ENCODE measurements around the gene SLC34A1.

GRCh38 chr5:177364159-177364962 lies 19.9 kb upstream of the SLC34A1 start:
- no peak for TF ChIP-seq CREB1 (CRISPR knock-in tag; IDR thresholded peaks at IDR 0.05; ENCODE audit: low read depth)
- no peak for TF ChIP-seq CTCF (conservative IDR thresholded peaks at IDR 0.05; ENCODE audit: low read depth in 2 of 2)
- TF ChIP-seq POLR2AphosphoS5 (IDR thresholded peaks at IDR 0.05; ENCODE audit: low read depth) = no peak
- TF ChIP-seq EZH2 (IDR thresholded peaks at IDR 0.05; ENCODE audit: low read depth, unreplicated experiment) = no peak
- TF ChIP-seq, protein P1, sequence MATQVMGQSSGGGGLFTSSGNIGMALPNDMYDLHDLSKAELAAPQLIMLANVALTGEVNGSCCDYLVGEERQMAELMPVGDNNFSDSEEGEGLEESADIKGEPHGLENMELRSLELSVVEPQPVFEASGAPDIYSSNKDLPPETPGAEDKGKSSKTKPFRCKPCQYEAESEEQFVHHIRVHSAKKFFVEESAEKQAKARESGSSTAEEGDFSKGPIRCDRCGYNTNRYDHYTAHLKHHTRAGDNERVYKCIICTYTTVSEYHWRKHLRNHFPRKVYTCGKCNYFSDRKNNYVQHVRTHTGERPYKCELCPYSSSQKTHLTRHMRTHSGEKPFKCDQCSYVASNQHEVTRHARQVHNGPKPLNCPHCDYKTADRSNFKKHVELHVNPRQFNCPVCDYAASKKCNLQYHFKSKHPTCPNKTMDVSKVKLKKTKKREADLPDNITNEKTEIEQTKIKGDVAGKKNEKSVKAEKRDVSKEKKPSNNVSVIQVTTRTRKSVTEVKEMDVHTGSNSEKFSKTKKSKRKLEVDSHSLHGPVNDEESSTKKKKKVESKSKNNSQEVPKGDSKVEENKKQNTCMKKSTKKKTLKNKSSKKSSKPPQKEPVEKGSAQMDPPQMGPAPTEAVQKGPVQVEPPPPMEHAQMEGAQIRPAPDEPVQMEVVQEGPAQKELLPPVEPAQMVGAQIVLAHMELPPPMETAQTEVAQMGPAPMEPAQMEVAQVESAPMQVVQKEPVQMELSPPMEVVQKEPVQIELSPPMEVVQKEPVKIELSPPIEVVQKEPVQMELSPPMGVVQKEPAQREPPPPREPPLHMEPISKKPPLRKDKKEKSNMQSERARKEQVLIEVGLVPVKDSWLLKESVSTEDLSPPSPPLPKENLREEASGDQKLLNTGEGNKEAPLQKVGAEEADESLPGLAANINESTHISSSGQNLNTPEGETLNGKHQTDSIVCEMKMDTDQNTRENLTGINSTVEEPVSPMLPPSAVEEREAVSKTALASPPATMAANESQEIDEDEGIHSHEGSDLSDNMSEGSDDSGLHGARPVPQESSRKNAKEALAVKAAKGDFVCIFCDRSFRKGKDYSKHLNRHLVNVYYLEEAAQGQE (IDR thresholded peaks at IDR 0.05; ENCODE audit: unreplicated experiment) = no peak
- TF ChIP-seq JUNB (IDR thresholded peaks at IDR 0.05; ENCODE audit: unreplicated experiment) = no peak
- no peak for TF ChIP-seq EZH2phosphoT487 (IDR thresholded peaks at IDR 0.05; ENCODE audit: unreplicated experiment)
- no peak for TF ChIP-seq ZNF331 (CRISPR knock-in tag; IDR thresholded peaks at IDR 0.05; ENCODE audit: low read depth)
- TF ChIP-seq, protein P2, sequence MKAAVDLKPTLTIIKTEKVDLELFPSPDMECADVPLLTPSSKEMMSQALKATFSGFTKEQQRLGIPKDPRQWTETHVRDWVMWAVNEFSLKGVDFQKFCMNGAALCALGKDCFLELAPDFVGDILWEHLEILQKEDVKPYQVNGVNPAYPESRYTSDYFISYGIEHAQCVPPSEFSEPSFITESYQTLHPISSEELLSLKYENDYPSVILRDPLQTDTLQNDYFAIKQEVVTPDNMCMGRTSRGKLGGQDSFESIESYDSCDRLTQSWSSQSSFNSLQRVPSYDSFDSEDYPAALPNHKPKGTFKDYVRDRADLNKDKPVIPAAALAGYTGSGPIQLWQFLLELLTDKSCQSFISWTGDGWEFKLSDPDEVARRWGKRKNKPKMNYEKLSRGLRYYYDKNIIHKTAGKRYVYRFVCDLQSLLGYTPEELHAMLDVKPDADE (IDR thresholded peaks at IDR 0.05) = no peak
- TF ChIP-seq STAT1 (IDR thresholded peaks at IDR 0.05; ENCODE audit: unreplicated experiment) = no peak
- TF ChIP-seq NANOG (IDR thresholded peaks at IDR 0.05; ENCODE audit: borderline replicate concordance) = no peak
- TF ChIP-seq ZNF114 (CRISPR knock-in tag; IDR thresholded peaks at IDR 0.05) = no peak

Data from GM23338 (cell line).